HG03045 (cell line): ENCODE results near the gene DYSF.

ENCODE experiments used
- ATAC-seq: cut with Tn5 transposase; IDR thresholded peaks from one replicate; pipeline ENCODE4 v1.9.1; 2021; ENCODE audit warnings: mild to moderate bottlenecking, moderate library complexity; ENCODE audit not compliant: unreplicated experiment

Gene DYSF

DNA sequence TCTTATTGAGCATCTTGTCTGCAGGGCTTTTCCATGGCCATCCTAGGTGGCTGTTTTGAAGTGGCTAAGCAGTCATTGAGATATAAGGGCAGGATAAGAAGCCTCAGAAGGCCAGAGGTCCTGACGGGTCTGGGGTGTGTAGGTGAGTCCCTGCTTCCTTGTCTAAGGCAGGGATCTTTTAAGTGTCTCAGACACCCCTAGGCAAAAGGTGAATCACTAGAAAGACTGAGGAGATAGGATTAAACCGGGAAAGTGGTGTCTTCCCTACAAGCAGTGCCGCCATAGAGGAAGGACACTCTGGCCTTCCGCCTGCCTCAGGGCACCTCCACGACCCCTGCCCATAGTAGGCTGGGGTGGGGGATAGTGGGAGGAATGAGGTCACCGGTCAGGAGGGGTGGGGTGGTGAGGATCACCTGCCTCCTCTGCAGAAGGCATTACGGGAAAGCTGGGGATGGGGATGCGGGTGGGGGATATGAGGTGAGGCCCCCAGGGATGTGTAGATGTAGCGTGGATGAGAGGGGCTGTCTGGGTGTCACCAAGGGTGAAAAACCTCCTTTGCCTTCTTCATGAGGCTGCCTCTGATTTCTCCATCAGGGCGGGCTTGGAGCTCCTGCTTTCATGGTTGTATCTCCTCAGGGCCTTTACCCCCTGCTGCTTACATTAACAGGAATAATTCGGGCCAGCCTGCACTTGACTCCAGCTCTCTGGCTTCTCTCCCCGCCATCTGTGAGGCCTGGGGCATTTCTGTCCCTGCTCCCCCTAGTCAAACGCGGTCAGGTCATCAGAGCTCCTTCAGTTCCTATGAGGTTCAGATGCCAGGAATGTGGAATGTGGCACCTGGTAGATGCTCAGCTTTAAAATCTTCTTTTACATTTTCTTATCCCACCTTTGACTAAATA is 244.0 kb downstream of the DYSF start:
- no peak for ATAC-seq

DNA sequence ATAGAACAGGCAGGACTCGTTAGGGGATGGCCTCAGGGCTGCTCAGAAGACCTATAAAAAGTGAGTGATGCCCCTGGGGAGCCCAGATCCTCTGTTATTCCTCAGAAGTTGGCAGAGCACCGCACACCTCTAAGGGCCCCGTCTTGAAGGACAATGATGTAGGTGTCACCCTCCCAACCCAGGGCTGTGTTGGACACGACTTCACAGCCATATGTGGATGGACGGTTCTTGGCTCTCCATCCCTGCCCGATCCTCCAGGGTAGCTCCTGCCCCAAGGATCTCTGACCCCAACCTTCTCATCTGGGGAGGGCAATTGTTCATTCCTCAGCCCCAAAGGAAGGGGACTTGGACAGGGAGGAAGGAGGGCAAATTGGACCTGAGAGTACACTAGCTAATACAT is 246.1 kb downstream of the DYSF start:
- ATAC-seq, result no peak

DNA sequence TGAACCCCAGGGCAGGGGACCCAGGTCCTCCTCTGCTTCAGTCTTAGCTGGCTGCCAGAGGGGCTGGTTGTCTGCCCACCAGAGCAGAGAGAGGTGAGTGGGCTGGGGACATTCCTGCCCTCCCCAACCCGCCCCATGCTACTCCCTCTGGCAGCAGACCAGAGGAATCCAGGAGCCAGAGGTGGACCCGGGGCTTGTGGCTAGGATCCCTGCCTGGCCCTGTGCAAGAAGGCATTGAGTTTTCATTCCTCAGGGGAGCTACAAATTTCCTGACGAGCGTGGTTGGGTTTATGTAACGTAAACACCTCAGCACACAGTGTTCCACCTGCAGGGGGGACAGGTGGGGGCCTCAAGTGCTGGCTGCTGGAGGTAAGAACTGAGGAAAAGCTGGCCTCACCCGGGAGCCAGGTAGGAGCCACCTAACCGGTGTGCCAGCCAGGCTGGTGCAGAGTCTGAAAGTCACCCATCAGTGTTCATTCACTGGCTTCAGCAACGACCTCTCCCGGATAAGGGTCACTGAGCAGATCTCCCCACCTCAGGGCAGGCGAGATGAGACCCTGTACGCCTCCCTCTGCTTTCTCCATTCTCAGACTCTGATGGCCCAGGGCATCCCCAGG is 246.8 kb downstream of the DYSF start:
- ATAC-seq, result no peak

DNA sequence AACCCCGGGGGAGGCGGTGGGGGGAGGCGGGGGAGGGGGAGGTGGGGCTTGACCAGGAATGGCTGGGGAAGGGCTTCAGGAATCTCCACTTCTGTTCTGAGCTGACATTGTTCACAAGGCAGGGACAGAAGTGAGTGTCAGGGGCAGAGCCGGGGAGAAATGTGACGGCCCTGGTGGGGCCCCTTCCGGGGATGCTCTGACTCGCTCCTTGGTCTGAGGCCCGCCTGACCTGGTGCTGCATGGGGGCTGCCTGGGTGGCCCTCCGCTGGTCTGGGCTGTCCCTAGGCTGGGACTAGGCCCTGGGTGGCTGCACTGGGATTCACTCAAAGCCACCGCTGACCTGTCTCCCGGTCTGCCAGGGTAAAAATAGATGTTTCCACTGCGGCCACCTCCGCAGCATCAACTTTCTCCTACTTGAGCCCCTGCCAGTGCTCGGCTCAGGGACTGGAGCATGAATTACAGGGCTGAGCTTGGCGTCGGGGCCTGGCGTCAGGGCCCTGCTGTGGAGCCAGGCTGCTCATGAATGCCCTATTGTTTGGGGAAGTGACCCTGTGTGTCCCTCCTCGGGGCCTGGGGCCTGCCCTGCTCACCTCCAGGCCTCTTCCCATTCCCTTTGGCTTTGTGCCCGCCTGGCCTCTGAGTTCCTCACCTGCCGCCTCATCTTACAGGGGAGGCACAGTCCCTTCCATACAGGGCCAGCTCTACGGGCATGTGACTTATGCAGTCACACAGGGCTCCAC is 247.5 kb downstream of the DYSF start:
- no peak for ATAC-seq

DNA sequence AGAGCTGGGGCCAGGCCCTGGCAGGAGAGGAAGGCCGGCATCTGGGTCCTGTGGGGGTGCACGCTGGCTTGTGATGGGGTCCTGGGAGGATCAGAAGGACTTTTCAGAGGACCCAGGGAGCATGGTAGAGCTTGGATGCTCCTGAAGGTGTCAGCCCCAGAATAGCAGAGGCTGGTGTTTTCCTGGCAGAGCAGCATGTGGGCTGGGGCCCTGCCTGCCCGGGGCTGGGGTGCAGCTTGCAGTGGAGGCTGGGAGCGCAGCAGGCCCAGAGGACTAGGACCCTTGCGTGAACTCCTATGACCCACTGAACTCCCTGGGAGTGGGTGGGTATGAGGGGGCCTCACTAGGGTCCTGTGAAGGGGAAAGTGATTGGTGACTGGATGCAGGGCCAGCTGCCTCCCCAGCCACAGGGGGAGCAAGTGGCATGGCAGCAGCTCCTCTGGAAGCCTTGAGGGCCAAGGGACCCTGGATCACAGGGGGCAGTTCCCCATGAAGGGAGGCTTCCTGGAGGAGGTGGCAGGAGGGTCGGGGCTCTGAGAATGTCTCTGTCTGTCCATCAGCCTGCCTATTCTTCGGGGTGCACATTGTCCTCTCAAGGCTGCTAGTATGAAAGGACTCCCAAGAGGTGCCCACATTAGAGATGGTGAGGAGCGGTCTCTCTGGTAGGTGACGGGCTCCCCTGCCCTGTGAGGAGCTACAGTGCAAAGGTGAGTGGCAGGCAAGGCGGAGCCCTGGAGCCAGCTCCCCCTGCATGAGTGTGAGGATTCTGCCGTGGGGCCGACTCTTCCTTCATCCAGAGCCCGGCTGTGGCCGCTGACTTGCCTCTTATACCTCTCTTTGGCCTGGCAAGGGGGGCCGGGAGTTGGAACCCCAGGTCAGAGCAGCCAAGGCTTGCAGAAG is 249.0 kb downstream of the DYSF start:
- ATAC-seq, result no peak

DNA sequence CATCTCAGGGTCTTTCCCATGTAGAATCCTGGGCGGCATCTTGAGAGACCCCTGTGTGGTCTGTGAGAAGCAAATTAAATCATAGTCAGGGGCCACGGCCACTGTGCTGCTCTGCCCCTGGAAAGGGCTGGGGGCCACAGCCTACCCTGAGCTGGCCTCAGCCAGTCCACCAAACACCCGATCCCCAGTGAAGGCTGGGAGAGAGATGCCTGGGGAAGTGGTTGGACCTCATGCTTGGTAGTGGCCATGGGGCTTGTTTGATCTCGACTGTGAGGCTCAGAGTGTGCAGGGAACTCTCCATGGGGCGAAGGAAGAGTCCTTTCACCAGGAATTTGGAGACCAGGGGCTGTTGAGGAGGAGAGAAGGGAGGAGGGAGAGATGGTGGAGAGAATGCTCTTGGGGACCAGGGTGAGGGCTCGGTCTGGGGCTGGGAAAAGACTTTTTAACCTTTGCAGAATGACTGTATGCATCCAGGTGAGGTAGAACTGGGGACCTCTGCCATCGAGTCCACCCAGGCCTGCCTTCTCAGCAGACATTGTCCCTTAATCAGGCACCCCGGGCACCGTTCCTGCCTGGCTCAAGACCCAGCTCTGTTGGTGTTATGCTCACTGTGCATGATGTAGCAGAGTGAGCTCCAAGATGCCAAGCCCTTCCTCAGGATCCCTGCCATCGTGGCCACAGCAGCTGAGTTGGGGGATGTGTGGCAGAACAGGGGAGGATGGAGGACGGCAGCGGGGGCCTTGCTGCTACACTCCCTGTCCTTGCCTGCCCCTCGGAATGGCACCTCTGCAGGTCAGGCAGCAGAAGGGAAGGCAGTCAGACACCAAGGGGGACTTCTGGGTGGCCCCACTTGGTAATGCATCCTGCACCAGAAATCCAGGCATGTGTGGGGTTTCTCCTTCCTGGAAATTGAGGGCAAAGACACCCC is 249.9 kb downstream of the DYSF start:
- ATAC-seq, result no peak

DNA sequence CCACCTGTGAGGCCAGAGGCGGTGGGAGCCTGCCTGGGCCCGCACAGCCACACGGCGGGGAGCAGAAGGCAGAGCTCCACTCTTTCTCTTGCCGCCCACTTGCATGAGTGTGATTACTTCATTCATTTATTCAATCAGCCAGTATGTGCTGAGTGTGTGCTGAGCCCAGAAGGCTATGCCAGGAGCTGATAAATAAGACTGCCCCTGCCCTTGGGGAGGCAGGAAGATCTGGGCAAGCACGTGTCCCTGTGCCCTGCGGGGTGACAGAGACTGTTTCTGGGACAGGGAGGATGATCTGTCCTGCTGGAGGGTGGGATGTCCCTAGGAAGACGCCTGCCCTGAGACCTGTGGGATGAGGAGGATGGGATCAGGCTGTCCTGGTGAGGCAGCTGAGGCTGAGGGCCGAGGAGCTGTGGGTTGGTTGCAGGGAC is 250.8 kb downstream of the DYSF start:
- no peak for ATAC-seq

DNA sequence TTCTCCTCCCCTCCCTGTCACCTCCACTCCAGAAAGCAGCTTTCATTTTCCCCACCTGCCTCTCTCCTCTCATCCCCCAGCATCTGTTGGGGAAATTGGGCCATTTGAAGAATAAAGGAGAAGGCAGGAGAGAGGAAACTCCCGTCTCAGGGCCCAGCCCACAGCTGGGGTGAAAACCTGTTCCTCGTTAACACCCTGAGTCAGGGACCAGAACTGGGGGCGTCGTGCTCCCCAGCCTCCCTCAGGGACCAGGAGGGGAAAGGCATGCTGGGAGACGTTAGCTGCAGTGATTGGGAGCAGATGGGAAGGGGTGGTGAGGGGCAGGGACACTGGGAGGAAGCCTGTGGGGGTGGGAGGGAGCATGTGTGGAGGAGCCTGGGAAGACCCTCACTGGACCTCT is 251.3 kb downstream of the DYSF start:
- ATAC-seq, result no peak

DNA sequence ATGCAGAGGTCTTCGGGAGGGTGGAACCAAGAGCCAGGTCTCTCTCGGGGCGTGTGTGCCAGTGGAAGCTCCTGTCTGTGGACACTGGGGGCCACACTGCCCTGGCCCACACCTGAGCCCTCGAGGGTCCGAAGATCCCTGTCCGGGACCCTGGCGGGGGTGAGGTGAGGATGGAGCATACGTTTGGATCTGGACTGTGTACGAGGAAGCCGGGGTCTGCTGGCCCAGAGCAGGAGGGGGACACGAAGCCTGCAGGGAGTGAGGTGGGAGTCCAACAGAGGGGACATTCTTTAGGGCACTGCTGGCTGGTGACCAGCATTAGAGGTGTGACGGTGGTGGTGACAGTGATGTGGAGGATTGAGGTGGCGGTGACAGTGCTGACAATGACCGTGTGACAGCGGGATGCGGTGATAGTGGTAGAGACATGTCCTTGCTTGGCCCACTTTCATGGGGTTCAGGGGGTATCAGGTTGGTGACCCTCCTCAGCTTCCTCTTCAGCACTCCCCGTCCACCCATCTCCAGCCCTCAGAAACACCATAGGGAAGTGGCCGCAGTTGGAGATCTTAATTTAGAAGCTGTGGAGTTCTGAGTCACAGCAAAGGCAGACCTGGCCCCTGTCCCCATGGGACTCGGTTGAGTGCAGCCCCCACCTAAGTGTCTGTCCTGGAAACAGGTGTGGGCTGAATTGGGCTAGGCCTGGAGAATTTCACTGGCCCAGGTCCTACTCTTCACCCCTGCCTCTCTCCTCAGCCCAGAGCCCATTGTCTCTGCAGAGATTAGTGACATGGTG is 252.0 kb downstream of the DYSF start:
- ATAC-seq, result no peak

DNA sequence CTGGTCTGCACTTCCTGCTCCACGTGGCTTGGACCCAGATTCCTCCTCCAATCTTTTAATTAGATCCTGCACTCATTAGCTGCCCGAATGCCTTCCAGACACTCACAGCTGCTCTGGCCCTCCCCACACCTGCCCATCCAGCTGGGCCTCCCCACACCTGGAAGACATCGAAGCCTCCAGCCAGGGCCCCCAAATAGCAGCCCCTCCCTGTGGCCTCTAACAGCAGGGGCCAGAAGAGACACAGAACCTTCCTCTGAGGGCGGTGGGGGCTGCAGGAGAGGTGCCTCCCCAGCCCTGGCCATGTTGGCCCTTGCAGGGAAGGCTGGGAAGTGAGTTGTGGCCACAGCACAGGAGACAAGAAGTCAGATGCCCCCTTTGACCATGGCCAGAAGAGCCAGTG is 252.8 kb downstream of the DYSF start:
- ATAC-seq, result no peak

DNA sequence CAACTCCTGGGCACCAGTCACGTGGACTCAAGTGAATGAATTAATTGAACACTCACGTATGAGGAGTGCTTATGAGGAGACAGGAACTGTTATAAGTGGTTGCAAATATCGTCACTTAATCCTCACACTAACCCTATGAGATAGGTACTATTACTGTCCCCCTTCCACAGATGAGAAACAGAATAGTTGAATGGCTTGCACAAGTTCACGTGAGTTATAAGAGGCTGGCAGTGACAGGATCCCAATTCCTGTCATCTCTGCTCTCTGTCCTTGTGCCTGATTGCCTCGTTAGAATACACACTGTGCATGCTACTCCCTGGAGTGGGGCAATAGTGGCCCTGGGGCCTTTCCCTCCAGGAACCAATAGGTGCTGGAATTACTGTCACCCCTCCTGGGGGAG is 253.5 kb downstream of the DYSF start:
- no peak for ATAC-seq

DNA sequence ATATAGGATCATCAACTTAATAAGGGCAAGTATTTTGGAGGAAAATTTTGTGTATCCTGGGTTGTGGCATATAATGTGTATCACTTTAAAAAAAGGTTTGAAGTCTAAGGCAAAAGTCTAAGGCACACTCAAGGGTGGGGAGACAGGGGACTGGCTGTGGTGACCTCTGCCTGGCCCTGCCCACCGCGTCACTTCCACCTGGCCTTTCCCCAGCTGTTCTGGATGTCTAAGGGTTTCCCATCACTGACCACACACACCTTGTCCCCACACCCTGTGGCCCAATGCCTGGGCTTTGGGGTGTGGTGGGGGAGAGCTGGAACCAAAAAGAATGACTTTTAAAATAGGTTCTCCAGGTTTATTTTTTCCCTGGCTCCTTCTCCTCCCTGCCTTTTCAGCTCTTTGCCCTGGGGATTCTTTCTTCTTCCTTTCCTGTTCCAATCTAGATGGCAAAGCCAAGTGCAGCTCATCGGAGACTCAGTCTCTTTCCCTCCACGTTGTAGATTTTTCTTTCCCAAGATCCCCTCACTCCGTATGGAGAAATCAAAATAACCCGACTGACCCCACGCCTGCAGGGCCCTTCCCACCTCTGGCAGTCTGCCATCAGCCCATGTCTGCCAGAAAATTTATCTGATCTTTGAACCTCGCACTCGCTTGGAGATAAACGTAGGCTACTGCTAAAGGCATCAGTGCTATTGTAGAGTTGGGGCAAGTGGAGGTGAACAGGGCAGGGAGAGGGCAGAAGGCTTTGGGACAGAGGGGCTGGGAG is 257.2 kb downstream of the DYSF start:
- ATAC-seq, result no peak

DNA sequence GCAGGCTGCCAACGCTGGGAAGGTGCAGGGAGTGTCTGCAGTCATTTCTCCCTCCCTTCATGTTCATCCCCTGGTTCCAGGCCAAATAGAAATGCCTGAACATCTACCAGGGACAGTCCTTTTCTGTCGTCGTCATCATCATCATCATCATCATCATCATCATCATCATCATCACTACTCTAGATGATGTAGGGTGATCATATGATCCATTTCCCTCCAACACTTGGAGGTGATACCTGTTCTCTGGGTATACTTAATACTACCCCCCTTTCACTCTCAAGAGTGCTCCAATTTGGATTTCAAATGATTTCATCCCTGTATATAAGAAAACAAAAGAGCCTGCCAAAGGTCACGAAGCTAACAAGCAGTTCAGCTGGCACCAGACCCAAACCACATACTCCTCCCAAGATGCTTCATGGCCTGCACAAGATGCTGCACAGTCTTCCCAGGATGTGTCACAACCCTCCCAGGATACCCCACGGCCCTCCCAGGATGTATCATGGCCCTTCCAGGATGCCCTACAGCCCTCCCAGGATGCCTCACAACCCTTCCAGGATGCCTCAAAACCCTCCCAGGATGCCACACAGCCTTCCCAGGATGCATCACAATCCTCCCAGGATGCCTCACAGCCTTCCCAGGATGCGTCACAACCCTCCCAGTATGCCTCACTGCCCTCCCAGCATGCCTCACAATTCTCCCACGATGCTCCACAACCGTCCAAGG is 257.9 kb downstream of the DYSF start:
- ATAC-seq, result no peak

DNA sequence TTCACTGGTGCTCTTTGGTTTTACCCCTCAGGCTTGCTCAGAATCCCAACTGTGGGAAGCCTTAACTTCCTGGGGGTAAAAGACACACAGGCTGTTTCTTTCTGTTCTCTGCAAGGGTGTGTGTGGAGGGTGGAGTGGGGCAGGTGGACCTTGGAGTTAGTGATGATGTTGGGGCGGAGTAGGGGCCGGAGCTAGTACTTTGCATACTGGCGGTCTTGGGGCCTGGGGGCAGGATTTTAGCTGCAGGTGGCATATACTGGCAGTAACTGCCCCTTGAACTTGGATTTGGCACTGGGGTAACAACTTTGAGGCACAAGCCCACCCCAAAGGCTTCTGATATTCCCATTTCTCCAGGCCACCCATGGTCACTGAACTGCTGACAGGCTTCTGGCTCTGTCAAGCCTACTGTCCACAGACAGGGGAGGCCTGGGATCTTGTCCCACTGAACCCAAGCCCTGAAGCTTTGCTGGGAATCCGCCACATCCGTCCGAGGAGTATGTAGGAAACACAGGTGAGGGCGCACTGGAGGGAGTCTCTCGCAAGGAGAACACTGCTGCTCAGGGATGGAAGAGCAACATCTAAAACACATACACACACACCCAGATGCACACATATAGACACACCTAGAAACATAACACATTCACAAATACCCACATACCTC is 258.9 kb downstream of the DYSF start:
- ATAC-seq, result no peak

DNA sequence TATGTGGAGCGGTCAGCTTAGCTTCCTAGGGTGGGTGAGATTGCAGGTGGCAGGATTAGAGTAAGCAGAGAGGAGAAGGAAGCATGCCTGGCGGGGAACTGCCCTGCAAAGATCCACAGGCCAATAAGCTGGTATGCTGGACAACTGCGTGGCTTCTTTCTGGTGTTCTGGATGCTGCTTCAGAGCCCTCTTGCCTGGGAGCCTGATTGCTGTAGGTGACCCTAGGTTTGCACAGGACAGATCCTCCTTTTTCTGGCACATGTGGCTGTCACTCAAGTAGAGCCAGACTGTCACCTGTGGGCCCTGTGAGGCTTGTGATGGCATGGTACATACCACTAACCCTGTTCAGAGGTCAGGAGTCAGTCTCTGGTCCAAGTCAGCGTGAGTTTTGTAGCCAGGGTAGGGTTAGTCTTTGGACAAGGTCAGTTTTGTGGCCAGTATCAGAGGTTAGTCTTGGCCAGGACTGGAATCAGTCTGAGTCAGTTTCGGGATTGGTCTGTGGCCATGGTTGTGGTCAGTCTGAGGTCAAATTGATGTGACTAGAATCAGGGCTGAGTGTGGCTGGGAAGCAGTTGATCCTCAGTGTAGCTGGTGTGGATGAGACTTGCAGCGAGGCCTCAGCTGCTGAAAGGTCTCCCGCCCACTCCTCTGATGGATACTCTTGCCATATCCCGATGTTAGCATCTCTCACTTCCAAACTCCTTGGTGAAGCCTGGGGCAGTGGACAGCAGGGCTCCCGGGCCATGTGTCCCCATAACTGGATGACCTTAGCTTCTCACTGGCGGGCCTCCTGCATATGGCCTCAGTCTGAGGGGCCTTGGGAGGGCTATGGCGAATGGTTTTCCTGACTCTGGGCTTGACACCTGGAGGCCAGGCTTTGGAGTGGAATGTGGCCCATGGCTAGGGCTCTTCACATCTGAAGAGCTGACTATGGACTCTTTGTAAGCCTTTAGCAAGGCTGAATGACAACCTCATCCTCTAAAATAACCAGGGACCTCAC is 260.5 kb downstream of the DYSF start:
- ATAC-seq, result no peak
